SK-N-DZ (cell line): Measurements from ENCODE around the gene MPO.

Experiments used
- DNase-seq: peaks from one replicate; pipeline ENCODE4 v3.0.0-alpha.2; 2015; ENCODE audit warnings: low spot score

MPO gene

DNA sequence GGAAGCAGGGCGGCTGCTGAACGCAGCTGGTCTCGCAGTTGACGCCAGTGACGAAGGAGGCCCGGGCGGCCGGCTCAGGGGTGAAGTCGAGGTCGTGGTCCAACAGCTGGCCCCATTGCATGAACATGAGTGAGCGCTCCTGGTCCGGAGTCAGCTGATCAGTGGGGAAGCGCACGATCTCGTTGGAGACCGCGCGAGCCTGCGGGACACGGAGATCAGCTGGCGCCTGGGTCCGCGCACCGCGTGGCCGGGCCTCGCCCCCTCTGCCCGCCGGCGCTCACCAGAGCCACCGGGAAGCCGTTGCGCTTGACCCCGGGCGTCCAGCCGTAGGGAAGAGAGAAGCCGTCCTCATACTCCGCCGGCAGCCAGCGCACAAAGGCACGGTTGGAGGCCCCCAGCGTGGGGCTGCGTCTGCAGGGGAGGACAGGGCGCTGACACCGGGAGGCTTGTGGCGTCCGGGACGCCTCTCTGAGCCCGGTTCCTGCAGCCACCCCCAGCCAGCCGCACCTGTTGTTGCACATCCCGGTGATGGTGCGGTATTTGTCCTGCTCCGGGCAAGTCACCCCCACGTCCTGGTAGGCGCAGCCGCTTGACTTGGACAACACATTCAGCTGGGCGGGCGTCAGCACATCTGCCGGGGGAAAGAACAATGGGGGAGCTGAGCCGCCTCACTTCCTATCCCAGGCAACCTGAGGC lies 1.6 kb downstream of the MPO start:
- peak; percentile 60 for DNase-seq

DNA sequence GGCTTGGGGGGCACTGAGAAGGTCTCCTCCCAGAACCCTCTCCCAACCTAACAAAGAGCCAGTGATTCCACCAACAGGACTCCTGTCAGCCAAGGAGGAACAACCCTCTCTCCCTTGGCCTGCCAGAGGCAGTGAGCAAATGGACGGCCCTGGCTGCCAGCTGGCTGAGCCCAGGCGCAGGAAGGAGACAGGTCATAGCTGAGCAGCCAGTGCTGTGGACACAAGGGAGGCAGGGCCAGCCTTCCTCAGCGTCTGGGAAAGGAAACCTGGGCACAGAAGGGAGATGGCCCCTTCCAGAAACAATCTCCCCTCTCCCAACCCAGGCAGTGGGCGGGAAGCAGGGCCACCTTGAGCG lies 2.1 kb downstream of the MPO start:
- no peak for DNase-seq

DNA sequence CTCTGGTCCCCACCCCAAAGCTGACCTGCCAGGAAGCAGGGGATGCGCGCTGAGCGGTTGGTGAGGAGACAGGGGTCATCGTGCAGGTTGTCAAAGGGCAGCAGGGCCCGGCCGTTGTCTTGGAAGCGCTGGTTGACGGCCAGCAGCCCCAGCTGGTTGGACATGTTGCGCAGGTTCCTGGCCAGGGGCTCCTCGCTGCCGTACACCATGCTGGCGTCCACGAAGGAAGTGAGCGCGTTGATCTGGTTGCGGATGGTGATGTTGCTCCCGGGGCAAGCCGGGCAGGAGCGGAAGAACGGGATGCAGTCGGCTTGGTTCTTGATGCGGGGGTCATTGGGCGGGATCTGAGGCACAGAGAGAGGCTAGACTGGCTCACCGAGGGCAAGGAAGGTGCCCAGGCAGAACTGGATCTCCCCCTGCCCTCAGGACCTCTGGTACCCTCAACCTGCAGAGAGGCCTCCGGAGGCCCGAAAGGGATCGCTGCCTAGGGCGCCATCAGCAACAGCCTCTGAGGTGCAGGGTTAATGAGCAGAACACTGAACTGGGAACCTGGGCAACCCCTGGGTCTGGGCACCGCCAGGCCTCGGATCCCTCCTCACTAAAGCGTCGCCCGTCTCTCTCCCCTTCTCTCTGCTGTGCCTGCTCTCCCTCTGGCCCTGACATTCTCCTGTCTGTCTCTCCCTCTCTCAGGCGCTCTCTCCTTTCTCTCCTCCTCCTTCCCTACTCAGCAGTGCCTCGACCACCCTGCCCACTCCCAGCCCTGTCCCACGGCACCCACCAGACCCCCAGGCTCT lies 2.7 kb downstream of the MPO start:
- no peak for DNase-seq

DNA sequence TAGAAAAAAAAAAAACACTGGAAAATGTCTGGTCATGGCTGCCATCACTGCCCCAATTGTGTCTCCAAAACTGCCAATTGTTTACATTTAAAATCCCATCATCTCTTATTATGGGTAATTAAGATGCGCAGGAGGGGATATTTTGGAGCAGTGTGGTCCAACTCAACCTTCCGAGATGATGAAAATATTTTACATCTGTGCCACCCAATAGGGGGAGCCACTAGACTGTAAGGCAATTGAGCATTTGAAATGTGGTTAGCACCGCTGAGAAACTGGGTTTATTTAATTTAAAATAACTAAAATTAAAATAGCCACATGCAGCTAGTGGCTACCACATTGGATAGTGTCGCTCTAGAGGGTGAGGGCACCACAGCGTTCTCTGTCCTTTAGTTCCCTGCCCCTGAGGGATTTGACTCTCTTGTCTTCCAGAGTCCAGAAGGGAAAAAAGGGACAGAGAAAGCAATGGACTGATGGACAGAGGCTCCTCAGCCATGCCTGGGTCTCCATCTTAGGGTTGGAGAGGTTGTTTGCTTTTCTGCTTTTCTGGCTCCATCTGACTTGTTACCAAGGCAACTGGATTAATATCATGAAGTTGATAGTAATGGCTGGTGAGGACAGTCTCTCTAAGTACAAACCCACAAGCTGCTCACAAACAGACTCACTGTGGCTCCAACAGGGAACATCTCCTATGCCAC lies 3.5 kb downstream of the MPO start:
- no peak for DNase-seq

DNA sequence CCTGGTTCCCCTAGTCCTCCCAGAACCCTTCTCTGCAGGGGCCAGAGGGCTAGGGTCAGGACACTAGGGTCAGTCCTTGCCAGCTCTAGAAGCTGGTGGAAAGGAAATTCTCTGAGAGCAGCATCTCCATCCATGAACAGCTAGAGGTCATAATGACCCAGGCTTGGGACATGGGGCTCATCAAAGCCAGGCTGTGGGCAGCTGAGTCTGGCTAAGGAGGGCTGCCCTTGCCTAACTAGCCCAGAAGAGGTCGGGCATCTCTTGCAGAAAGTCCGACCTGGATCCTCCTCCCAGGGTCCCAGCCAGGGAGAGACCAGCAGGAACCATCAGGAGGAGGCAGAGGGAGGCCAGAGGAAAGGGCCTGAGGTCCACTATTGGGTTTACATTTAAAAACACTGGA lies 4.3 kb downstream of the MPO start:
- no peak for DNase-seq

DNA sequence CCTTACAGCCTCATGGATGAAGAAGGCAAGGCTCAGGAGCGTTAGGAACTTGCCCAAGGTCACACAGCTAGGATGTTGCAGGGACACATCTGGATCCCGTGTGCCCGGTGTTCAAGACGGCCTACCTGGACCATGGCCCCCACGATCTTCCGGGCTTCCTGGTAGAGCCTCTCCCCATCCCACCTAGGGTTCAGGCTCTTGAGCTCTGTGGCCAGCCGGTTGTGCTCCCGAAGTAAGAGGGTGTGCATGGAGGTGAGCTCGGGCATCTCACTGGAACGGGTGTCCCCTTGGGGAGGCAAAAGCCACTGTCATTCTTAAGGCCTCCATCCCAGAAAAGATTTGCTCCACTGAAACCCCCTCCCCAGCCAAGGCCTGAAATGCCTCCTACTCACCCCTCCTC lies 5.3 kb downstream of the MPO start:
- DNase-seq: no peak

DNA sequence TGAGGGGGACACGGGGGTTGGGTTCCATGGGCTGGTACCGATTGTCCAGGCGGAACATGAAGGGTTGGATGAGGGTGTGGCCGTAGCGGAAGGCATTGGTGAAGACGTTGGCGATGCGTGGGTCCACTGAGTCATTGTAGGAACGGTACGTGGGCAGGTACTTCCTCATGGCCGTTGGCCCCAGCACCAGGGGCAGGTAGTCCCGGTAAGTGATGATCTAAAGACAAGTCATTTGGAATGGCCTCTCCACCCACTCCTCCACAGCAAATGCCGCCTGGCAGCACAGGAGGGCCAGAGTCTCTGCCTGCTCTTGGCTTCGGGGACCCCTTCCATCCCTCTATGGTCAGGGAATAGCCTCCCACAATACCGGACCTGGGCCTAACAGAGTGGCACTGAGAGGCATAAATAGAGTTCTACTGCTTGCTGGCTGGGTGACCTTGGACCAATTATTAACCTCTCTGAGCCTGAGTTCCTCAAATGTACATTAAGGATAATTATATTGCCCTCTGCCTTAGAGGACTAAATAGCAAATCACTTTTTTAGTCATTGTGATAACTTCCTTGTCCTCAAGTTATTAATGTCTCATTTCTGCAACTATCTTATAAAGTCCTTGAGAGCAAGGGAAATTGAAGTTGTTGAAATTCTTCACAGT lies 7.2 kb downstream of the MPO start:
- DNase-seq: no peak

DNA sequence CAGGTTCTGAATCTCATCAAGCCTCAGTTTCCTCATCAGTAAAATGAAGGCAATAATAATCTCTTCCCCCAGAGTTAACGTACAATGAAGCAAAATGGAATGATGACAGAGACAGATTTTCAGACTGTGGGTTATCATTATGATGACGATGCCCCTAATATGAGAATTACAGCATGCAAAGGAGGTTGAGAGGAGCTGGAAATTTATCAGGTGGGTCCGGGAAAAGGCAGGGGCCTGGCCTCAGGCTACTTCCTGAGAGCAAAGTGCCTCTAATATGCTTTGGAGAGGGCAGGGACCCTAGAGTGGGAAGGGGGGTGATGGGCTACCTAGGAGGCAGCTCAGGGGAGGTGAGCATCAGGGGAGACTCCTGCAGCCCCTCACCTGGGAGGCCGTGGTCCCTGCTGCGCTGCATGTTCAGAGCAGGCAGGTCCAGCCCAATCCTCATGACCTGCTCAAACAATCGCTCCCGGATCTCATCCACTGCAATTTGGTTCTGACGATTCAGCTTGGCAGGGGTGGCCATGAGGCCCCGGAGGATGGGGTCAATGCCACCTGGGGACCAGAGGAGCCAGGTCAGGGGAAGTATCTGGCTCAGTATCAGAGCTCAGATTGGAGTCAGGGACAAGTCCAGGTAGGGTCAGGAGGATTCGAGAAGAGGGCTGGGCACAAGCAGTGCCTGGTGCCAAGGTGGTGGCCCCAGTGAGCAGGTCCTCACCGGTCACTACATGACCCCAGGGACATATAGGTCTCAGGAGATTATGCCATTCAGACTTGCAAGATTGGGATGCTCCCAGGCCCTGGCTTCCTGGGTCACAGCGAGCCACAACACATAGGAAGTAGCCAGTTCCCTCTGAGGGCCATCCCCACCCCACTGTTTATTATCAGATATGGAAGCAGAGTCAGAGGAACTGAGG lies 8.1 kb downstream of the MPO start:
- DNase-seq: no peak

DNA sequence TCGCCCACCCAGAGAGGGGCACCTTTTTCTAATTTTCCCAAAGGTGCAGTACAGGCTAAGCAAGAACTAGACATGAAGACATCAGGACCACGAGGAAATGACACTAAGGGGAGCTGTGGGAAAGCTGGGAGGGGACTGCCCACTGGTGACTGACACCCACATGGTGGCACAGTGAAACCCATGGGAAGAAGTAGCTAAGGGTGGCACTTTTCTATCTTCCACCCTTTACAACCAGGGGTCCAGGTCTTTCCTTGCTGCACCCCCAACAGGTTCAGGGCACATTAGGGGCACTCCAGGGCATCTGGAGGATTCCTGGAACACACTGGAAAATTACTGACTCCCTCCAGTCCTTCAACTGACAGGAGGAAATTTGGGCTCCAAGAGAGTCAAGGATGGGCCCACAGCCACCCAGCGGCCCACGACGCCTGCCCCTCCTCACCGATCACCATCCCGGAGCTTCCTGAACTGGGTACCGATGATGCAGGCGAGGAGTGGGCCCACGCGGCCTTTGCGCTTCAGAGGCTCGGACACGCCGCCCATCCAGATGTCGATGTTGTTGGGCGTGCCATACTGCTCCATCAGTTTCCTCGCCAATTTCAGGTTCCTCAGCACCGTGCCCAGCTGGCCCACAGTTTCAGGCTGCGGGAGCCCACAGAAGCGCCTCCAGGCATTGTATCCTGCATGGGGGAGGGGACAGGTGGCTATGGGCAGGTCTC lies 9.4 kb downstream of the MPO start:
- DNase-seq: no peak

DNA sequence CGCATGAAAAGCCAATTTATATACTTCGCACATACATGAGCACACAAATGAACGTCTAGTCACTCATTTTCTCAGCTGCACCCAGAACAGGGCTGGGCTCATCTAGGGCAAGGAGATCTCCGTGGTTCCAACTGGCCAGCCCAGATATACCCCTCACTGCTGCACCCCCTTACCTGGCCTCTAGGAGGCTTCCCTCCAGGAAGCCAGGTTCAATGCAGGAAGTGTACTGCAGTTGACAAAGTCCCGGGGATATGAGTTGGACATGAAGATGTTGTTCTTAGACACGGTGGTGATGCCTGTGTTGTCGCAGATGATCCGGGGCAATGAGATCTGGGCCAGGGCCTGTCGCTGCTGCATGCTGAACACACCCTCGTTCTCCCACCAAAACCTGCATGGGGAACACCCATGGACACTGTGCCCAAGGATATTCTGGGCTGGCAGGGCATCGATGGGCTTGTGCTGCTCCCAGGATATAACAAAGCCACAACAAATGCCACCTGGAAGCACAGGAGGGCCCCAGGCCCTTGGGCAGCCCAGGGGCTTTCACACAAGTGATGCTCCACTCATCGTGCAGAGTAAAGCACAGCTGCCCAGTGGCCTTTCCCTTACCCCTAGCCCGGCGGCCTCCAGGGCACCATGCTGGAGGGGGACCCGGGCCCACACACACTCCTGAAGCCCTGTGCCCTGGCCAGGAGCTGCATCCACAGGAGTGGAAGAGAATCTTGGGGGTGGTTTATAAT lies 10.1 kb downstream of the MPO start:
- DNase-seq: no peak

DNA sequence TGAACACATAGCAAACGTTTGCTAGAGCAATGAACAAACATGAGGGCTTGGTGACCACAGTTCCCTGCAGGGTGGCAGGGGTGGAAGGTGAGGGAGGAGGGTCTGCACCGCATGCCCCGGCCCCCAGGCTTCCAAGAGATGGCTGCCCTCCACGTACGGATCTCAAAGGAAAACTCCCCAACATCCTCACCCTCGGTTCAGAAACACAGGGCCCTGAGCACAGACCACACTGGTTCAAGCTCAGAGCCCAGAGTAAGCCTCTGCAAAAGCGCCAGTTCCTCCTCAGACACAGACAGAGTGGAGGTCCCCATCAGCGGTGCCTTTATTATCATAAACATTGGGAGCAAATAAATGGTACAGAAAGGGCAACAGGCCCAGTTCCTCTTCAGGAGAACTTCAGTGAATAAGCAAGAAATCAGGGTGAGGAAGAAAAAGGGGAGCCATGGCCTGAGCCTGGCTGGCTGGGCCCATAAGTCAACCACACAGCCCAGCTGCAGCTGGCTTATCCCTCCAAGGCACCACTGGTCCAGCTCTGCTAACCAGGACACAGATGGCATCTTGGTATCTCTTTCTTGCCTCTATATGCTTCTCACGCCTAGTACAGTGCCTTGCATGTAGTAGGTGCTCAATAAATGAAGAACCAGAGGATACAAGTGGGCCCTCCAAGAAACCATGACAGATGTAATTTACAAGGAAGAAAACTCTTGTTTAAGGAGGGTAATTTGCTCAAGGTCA lies 11.0 kb downstream of the MPO start:
- no peak for DNase-seq

DNA sequence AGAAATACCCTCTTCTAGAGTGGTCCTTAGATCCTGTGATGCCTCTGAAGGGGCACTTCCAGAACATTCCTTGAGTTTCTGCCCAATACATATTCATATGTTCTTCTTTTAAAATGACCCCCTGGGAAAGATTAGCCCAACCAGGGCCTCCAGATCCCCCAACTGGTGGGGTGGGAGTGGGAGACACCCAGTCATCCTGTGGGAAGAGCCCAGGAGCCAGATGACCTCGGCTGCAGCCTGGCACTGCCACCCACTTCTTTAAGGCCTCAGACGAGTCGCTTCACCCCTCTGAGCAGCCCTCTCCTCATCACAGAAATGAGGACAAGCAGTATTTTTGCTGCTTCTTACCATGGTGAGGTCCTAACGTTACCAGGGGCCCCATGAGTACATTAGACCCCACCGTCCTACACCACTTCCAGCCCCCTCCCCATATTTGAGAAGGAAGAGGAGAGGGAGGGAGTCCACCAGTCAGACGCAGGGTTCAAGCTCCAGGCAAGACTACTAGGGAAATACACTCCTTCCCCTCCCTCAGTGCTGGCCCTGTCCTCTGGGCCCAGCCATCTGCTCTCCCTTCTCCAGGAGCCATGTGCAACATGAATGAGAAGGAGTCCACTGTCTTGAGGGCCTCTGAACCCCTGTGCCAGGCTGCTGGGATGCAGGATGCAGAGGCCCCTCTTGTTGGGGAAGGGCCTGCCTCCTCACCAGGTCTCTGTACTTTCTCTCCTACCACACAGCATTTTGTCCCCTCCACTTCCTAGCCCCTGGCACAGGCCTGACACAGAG lies 11.8 kb downstream of the MPO start:
- DNase-seq: no peak

DNA sequence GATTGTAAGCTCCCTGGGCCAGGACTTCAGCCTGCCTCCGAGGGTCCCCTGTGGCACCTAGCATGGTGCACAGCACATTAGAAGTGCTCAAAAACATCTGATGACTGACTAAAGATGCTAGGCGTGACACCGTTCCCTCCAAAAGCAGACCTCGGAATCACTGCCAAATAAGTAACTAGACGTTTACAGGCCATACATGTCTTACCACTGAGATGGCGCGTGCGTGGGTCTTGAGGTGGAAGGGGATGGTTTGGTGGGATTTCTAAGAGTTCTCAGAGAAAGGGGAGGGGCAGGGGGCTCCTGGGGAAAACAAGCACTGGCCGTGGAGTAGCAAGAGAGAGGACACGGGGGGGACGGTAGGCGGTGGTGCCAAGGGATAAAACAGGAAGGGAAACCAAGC lies 12.4 kb downstream of the MPO start:
- DNase-seq: no peak

DNA sequence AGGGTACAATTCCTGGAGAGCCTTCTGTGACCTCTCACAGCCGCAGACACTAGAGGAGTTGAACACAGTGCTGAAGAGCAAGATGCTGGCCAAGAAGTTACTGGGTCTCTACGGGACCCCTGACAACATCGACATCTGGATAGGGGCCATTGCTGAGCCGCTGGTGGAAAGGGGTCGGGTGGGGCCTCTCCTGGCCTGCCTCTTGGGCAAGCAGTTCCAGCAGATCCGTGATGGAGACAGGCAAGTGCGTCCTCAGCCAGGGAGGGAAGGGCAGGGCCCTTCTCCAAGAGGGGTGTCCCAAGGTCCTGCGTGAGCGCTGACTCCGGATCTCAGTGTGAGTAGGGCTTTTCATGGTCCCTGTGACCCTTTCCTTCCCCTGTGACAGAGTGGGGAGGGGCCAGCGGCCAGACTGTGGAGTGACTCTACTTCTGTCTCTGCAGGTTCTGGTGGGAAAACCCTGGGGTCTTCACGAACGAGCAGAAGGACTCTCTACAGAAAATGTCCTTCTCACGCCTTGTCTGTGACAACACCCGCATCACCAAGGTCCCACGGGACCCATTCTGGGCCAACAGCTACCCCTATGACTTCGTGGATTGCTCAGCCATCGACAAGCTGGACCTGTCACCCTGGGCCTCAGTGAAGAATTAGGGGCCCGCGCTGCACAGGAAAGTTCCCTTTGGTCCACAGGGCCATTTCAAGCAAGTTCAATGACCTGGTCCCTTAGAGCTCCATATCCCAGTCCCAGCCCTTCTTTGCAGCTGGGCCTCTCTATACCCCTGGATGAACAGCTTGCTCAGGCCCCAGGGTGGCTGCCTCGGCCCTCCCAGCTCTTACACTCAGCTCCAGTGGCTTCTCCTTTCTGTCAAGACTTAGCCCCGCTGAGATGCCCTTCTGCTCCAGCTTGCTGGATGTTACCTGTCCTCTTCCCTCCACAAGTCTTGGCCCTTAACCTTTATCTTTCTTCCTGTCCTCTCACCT lies 13.1 kb downstream of the MPO start:
- no peak for DNase-seq

DNA sequence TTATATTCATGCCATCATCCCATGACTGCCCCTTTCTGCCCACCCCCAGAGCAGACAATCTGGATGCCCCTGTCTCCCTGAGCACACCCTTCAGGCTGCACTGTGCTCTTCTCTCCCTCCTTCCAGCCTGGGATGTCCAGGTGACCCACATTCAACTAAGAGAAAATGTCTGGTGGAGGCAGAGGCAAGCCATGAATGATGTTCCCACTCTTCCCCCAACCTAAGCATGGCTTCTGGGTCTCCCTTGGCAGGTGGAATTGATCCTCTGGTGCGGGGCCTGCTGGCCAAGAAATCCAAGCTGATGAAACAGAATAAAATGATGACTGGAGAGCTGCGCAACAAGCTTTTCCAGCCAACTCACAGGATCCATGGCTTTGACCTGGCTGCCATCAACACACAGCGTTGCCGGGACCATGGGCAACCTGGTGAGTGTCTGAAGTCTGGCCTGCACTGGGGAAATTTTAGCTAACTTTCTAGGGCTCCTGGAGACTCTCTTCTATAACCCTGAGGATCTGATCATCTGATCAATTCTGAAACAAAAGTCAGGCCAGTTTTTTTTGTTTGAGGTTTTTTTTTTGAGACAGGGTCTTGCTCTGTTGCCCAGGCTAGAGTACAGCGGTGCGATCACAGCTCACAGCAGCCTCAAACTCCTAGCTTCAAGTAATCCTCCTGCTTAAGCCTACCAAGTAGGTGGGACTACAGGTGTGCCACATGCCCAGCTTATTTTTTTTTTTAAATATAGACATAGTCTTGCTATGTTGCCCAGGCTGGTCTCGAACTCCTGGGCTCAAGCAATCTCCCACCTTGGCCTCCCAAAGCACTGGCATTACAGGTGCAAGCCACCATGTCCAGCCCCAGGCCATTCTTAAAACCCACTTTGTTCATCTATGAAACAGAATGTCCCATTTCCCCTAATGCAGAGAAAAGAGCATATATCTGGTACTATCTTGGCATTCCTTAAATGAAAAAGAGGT lies 14.5 kb downstream of the MPO start:
- no peak for DNase-seq

DNA sequence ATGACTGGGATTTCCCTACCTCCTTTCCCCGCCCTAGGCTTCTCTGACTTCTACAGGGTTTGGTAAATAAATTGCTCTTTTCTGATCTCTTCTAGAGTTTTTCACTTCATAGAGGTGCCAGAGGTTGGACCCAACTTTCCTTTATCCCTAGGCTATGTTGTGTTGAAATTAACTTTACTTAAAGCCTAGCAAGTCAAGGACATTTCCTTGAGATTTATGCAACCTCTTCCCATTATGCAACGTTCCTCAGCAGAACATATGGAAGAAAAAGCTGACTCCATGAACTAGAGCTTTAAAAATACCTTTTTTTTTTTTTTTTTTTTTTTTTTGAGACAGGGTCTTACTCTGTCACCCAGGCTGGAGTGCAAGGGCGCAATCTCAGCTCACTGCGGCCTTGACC lies 15.5 kb downstream of the MPO start:
- no peak for DNase-seq
